ENCODE measurements around the gene MBD4. TPM values are rescaled to one million over a fixed set of nuclear protein-coding genes. Genes with fewer than 3 reads are reported as not detected.
"Not testable (repeated sequence)": the region's sequence is repeated elsewhere in the genome, so short reads cannot be mapped to it uniquely, and the experiment has no call there.

MBD4 gene
- total and polyA plus RNA-seq, 4 donors = 18.7 to 31.2 (median 26.3) TPM

DNA sequence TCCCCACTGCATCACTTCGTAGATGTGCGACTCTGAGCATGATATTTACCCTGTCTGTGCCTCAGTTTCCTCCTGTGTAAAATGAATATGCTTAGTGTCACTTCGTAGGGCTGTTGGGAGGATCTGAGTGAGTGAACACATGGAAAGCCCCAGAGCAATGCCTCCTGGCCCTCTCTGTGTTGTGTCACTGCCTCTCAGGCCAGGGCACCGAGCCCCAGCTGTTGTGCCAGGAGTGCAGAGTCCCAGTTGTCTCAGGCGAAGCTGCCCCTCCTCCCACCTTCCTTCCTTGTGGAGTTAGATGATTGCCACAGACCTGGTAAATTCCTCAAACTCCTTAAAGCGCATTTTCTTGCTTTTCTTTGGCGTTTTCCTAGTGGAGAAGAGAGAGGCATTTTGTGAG is 37.5 kb downstream of the MBD4 start:
- Histone ChIP-seq H3K27me3 (ENCODE audit: control insufficient read depth in 1 of 2, insufficient read depth in 2 of 2, low read length in 1 of 2) (no peaks in the 10 kb centered on the region), H3K4me1 (ENCODE audit: control insufficient read depth in 1 of 2, insufficient read depth in 2 of 2, low read length in 2 of 2) (no peaks in the 10 kb centered on the region), H3K9me3 (ENCODE audit: control insufficient read depth, low read length) (no peaks in the 10 kb centered on the region), H3K27ac (ENCODE audit: low read depth in 1 of 2, low read length in 2 of 2) (no peak overlapping the region), H3K4me3 (ENCODE audit: low read length in 2 of 2) (no peak overlapping the region), H3K36me3 (ENCODE audit: control insufficient read depth in 1 of 2, insufficient read depth in 2 of 2, low read length in 1 of 2) (no peaks in the 10 kb centered on the region)
- DNase-seq (no peak), ATAC-seq (ENCODE audit: low FRiP score) (no peak)
- 71 to 78% methylated on average over 7 of the region's 7 CpGs for WGBS, 2 donors
- intact Hi-C loops (cut with DNase I) = no loop called here

DNA sequence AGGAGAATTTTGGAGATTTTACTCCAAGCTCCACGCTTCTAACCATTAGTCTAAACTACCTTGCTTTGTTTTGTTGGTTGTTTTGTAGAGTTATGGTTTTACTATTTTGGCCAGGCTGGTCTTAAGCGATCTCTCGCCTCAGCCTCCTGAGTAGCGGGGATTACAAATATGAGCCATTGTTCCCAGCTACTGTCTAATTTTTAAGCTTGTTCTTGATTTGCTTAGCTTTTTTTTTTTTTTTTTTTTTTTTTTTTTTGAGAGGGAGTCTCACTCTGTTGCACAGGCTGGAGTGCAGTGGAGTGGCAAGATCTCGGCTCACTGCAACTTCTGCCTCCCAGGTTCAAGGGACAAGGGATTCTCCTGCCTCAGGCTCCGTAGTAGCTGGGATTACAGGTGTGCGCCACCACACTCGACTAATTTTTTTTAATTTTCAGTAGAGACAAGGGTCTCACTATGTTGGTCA is 39.8 kb downstream of the MBD4 start:
- Histone ChIP-seq H3K27me3 (ENCODE audit: control insufficient read depth in 1 of 2, insufficient read depth in 2 of 2, low read length in 1 of 2) (no peaks in the 10 kb centered on the region), H3K4me1 (ENCODE audit: control insufficient read depth in 1 of 2, insufficient read depth in 2 of 2, low read length in 2 of 2) (no peaks in the 10 kb centered on the region), H3K27ac (ENCODE audit: low read depth in 1 of 2, low read length in 2 of 2) (peak overlapping the region in 1 of 2 donors; percentile 28), H3K4me3 (ENCODE audit: low read length in 2 of 2) (no peak overlapping the region), H3K9me3 (ENCODE audit: control insufficient read depth, low read length) (no peaks in the 10 kb centered on the region), H3K36me3 (ENCODE audit: control insufficient read depth in 1 of 2, insufficient read depth in 2 of 2, low read length in 1 of 2) (no peaks in the 10 kb centered on the region)
- ATAC-seq (ENCODE audit: low FRiP score) (peak; percentile 43), DNase-seq (no peak)
- WGBS, 2 donors = 40 to 41% methylated on average over 8 of the region's 8 CpGs
- intact Hi-C loops (cut with DNase I) = no loop called here

DNA sequence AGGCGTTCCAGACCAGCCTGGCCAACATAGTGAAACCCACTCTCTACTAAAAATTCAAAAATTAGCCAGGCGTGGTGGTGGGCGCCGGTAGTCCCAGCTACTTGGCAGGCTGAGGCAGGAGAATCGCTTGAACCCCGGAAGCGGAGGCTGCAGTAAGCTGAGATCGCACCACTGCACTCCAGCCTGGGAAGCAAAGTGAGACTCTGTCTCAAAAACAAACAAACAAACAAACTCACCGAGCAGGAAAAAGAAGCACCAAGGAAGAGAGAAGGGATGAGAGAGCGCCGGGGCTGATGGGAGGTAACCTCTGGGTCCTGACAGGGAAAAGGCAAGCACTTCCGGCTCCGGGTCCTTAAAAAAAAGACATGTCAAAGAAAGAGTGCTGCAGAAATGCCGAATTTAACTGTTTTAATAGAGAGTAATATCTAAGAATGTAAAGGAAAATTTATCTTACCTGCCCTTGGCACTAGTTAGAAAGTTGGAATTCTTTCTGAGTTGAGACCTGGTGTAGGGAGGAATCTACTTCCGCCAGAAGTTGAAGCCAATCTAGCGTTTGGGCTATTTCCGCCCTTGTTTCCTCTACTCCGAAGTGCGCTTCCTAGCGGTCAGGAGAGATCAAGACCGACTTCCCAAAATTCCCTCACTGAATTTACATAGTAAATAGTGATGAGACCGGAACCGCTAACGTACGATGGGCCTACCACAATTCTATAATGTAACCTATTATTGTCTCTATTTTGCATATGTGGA is 40.4 kb downstream of the MBD4 start:
- ATAC-seq (ENCODE audit: low FRiP score) (peak; percentile 94), DNase-seq (peak; percentile 85 to 90)
- intact Hi-C loops (cut with DNase I) = no loop called here
- H3K4me3 ChIP-seq (ENCODE audit: low read length in 2 of 2) = peak overlapping the region; percentile 45 to 75
- no peaks in the 10 kb centered on the region for H3K9me3 ChIP-seq (ENCODE audit: control insufficient read depth, low read length)
- H3K36me3 ChIP-seq (ENCODE audit: control insufficient read depth in 1 of 2, insufficient read depth in 2 of 2, low read length in 1 of 2) = no peaks in the 10 kb centered on the region
- WGBS, 2 donors = 0 to 1% methylated on average over 25 of the region's 25 CpGs
- H3K4me1 ChIP-seq (ENCODE audit: control insufficient read depth in 1 of 2, insufficient read depth in 2 of 2, low read length in 2 of 2) = no peaks in the 10 kb centered on the region
- peak overlapping the region; percentile 11 to 20 for H3K27ac ChIP-seq (ENCODE audit: low read depth in 1 of 2, low read length in 2 of 2)
- H3K27me3 ChIP-seq (ENCODE audit: control insufficient read depth in 1 of 2, insufficient read depth in 2 of 2, low read length in 1 of 2) = no peaks in the 10 kb centered on the region

DNA sequence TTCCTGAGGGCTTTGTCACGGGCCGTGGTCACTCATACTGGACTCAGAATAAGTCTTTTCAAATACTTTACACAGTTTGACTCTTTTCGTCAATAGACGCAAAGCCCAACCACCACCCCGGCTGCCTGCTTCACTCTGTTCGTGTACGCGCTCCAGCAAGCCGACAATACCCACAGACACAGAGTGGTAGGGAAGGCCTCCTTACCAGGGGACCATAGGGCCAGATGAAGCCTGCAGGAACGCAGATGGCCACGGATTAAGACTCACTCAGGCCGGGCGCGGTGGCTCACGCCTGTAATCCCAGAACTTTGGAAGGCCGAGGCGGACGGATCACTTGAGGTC is 41.0 kb downstream of the MBD4 start:
- H3K4me3 ChIP-seq (ENCODE audit: low read length in 2 of 2) = peak overlapping the region; percentile 45 to 75
- ATAC-seq (ENCODE audit: low FRiP score) = no peak
- no peak for DNase-seq
- 0% methylated on average over 18 of the region's 18 CpGs for WGBS, 2 donors
- no peaks in the 10 kb centered on the region for H3K27me3 ChIP-seq (ENCODE audit: control insufficient read depth in 1 of 2, insufficient read depth in 2 of 2, low read length in 1 of 2)
- H3K36me3 ChIP-seq (ENCODE audit: control insufficient read depth in 1 of 2, insufficient read depth in 2 of 2, low read length in 1 of 2) = no peaks in the 10 kb centered on the region
- H3K4me1 ChIP-seq (ENCODE audit: control insufficient read depth in 1 of 2, insufficient read depth in 2 of 2, low read length in 2 of 2) = no peaks in the 10 kb centered on the region
- H3K9me3 ChIP-seq (ENCODE audit: control insufficient read depth, low read length) = no peaks in the 10 kb centered on the region
- peak overlapping the region in 1 of 2 donors; percentile 11 for H3K27ac ChIP-seq (ENCODE audit: low read depth in 1 of 2, low read length in 2 of 2)
- intact Hi-C loops (cut with DNase I) = no loop called here

GRCh38 chr3:129393760-129394564 is 45.8 kb downstream of the MBD4 start:
- intact Hi-C loops (cut with DNase I); DNase-seq; H3K4me1 ChIP-seq (ENCODE audit: control insufficient read depth in 1 of 2, insufficient read depth in 2 of 2, low read length in 2 of 2); H3K27ac ChIP-seq (ENCODE audit: low read depth in 1 of 2, low read length in 2 of 2); H3K27me3 ChIP-seq (ENCODE audit: control insufficient read depth in 1 of 2, insufficient read depth in 2 of 2, low read length in 1 of 2); H3K36me3 ChIP-seq (ENCODE audit: control insufficient read depth in 1 of 2, insufficient read depth in 2 of 2, low read length in 1 of 2); H3K4me3 ChIP-seq (ENCODE audit: low read length in 2 of 2); H3K9me3 ChIP-seq (ENCODE audit: control insufficient read depth, low read length); ATAC-seq (ENCODE audit: low FRiP score): not testable (repeated sequence)
- WGBS, 2 donors = 74% methylated on average over 8 to 14 of the region's 17 CpGs

DNA sequence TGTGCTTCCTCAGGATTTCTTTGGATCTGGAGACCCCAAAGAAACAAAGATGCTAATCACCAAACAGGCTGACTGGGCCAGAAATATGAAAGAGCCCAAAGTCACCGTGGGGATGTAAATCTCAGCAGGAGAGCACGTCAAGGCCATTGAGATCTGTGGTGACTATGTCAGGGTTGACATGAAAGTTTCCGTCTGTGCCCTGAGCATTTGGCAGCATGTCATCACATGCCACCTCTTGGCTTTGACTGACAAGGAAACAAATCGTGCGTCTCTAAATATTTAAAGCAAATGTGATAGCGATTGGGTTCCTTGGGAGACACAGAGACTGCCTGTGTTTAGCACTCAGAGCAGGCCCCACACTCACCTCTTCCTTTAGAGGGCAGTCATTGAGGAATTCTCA is 46.5 kb downstream of the MBD4 start:
- H3K27ac ChIP-seq (ENCODE audit: low read depth in 1 of 2, low read length in 2 of 2) = no peak overlapping the region
- no peak overlapping the region for H3K4me3 ChIP-seq (ENCODE audit: low read length in 2 of 2)
- 72 to 75% methylated on average over 6 of the region's 6 CpGs for WGBS, 2 donors
- no peaks in the 10 kb centered on the region for H3K4me1 ChIP-seq (ENCODE audit: control insufficient read depth in 1 of 2, insufficient read depth in 2 of 2, low read length in 2 of 2)
- ATAC-seq (ENCODE audit: low FRiP score) = no peak
- intact Hi-C loops (cut with DNase I) = no loop called here
- H3K36me3 ChIP-seq (ENCODE audit: control insufficient read depth in 1 of 2, insufficient read depth in 2 of 2, low read length in 1 of 2) = peaks cover 0 to 7% of the 10 kb centered on the region in 2 donors
- H3K27me3 ChIP-seq (ENCODE audit: control insufficient read depth in 1 of 2, insufficient read depth in 2 of 2, low read length in 1 of 2) = no peaks in the 10 kb centered on the region
- H3K9me3 ChIP-seq (ENCODE audit: control insufficient read depth, low read length) = no peaks in the 10 kb centered on the region
- no peak for DNase-seq

DNA sequence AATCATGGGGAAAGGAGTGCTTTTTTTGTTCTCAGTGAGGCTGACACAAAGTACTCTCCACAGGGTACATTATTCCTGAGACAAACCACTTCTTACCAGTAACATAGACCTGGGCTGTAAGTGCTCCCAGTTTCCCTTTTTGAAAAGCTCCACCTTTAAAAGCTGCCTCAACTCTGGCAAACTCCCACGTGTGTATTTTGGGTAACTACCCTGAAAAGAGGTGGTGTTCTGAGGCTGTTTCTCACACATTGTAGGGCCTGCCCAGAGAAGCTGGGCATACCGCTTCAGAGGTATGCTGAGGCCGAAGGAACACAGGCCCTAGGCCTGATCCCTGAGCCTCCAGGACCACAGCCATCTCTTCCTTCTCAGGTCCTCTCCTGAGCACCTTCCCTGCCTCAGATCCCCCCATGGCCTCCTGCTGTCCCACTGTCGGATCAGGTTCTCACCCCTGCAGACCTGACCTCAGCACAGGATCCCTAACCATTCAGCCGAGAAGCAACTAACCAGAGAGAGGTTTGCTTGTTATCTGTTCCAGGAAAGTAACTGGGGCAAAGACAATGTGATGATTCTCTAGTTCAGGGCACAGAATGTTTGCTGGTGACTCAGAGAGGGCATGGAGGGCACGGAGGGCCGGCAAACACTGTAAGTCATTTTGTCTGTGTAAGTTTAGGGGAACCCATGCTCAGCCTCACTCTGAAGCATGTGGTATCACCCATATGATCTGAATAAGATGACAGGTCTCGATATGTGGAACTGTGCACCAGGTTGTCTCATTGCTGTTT is 47.5 kb downstream of the MBD4 start:
- H3K27me3 ChIP-seq (ENCODE audit: control insufficient read depth in 1 of 2, insufficient read depth in 2 of 2, low read length in 1 of 2); H3K4me3 ChIP-seq (ENCODE audit: low read length in 2 of 2); intact Hi-C loops (cut with DNase I); ATAC-seq (ENCODE audit: low FRiP score); DNase-seq; H3K27ac ChIP-seq (ENCODE audit: low read depth in 1 of 2, low read length in 2 of 2); H3K9me3 ChIP-seq (ENCODE audit: control insufficient read depth, low read length); H3K4me1 ChIP-seq (ENCODE audit: control insufficient read depth in 1 of 2, insufficient read depth in 2 of 2, low read length in 2 of 2); H3K36me3 ChIP-seq (ENCODE audit: control insufficient read depth in 1 of 2, insufficient read depth in 2 of 2, low read length in 1 of 2): not testable (repeated sequence)
- WGBS, 2 donors = 84 to 85% methylated on average over 8 of the region's 8 CpGs

- H3K4me1 ChIP-seq (ENCODE audit: control insufficient read depth in 1 of 2, insufficient read depth in 2 of 2, low read length in 2 of 2); H3K27me3 ChIP-seq (ENCODE audit: control insufficient read depth in 1 of 2, insufficient read depth in 2 of 2, low read length in 1 of 2); ATAC-seq (ENCODE audit: low FRiP score); H3K27ac ChIP-seq (ENCODE audit: low read depth in 1 of 2, low read length in 2 of 2); DNase-seq; H3K36me3 ChIP-seq (ENCODE audit: control insufficient read depth in 1 of 2, insufficient read depth in 2 of 2, low read length in 1 of 2); intact Hi-C loops (cut with DNase I); H3K9me3 ChIP-seq (ENCODE audit: control insufficient read depth, low read length); H3K4me3 ChIP-seq (ENCODE audit: low read length in 2 of 2): not testable (repeated sequence)
- 81 to 89% methylated on average over 3 to 4 of the region's 4 CpGs for WGBS, 2 donors
Measured at GRCh38 chr3:129391583-129391982, 48.2 kb downstream of the MBD4 start.

All from aorta (tissue), 5 donors.